Calu3 (cell line): ENCODE measurements around the gene TADA3. TPM values are rescaled to one million over a fixed set of nuclear protein-coding genes. Genes with fewer than 3 reads are reported as not detected.

Source experiments
- BruUV-seq: library from RNA; stranded (reverse); fragments of 400-500 nt; replicated peaks from 2 replicates; lab custom pipeline; 2021; lab: Mats Ljungman, UMichigan
- CTCF ChIA-PET: fragments of 300-600 bp; sonication (Branson Sonifier 250); formaldehyde crosslinking; loops from one replicate; lab custom pipeline; 2022; ENCODE audit warnings: antibody characterized with exemption; lab: Charles Lee
- DNase-seq: peaks from one replicate; pipeline ENCODE4 v3.0.0; 2022
- H3K27ac Mint-ChIP-seq: one replicate; pipeline ENCODE4 v1.8.0; 2022; ENCODE audit warnings: mixed read lengths; ENCODE audit not compliant: unreplicated experiment
- H3K27me3 Mint-ChIP-seq: one replicate; pipeline ENCODE4 v1.8.0; 2022; ENCODE audit warnings: mixed read lengths; ENCODE audit not compliant: unreplicated experiment
- H3K36me3 Mint-ChIP-seq: one replicate; pipeline ENCODE4 v1.8.0; 2022; ENCODE audit warnings: mild to moderate bottlenecking, moderate library complexity, mixed read lengths; ENCODE audit not compliant: insufficient read depth, unreplicated experiment
- H3K4me1 Mint-ChIP-seq: one replicate; pipeline ENCODE4 v1.8.0; 2022; ENCODE audit warnings: mild to moderate bottlenecking, low read depth, mixed read lengths; ENCODE audit not compliant: unreplicated experiment
- H3K4me3 Mint-ChIP-seq: one replicate; pipeline ENCODE4 v1.8.0; 2022; ENCODE audit warnings: mild to moderate bottlenecking, low read depth, moderate library complexity, mixed read lengths; ENCODE audit not compliant: unreplicated experiment
- H3K9me3 Mint-ChIP-seq: one replicate; pipeline ENCODE4 v1.8.0; 2022; ENCODE audit warnings: low read depth, mixed read lengths; ENCODE audit not compliant: unreplicated experiment
- intact Hi-C: fragments of 100-400 bp; cut with micrococcal nuclease; formaldehyde crosslinking; loops from one replicate; pipeline ENCODE4 v1.10.0; 2022; ENCODE audit not compliant: unreplicated experiment
- total RNA-seq: library from RNA; stranded (reverse); gene quantifications from 2 replicates; pipeline ENCODE4 v1.2.3, GENCODE V29; 2022
- TF ChIP-seq, protein P1 (sequence below): fragments of 200-600 bp; IDR thresholded peaks from one replicate; pipeline ENCODE4 v1.8.0; 2022; ENCODE audit warnings: antibody characterized with exemption; ENCODE audit not compliant: unreplicated experiment

The TADA3 gene
- total RNA-seq, 1 experiment from 2014 or later: 48.5 TPM

DNA sequence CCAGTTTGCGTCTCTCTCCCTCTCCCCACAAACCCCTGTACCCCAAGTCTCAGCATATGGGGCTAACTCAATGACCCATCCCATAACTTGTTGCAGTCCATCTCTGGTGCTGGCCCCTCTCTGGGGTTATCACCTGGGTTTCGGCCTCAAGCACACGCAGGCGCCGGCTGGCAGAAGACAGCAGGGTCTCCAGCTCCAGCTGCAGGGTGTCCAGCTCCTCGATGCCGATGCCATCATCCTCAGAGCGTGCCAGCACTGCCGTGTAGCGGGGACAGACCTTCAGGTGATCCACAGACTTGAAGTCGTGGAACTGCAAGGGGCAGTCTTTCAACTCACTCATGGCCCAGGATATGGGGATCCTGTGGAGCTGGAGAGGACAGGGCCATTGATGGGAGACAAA lies 1.1 kb downstream of the TADA3 start:
- Mint-ChIP-seq H3K9me3 (no peaks in the 10 kb centered on the region), H3K36me3 (peaks cover 68% of the 10 kb centered on the region), H3K27ac (no peak overlapping the region), H3K4me1 (peaks cover 27% of the 10 kb centered on the region), H3K4me3 (no peak overlapping the region), H3K27me3 (no peaks in the 10 kb centered on the region)
- CTCF ChIA-PET: no interaction called here
- TF ChIP-seq, protein P1, sequence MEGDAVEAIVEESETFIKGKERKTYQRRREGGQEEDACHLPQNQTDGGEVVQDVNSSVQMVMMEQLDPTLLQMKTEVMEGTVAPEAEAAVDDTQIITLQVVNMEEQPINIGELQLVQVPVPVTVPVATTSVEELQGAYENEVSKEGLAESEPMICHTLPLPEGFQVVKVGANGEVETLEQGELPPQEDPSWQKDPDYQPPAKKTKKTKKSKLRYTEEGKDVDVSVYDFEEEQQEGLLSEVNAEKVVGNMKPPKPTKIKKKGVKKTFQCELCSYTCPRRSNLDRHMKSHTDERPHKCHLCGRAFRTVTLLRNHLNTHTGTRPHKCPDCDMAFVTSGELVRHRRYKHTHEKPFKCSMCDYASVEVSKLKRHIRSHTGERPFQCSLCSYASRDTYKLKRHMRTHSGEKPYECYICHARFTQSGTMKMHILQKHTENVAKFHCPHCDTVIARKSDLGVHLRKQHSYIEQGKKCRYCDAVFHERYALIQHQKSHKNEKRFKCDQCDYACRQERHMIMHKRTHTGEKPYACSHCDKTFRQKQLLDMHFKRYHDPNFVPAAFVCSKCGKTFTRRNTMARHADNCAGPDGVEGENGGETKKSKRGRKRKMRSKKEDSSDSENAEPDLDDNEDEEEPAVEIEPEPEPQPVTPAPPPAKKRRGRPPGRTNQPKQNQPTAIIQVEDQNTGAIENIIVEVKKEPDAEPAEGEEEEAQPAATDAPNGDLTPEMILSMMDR: no peak
- no TSS peak for BruUV-seq
- intact Hi-C loops: loop anchor here (5.0 kb wide), 1 partner anchor 74 kb away; no protein-coding TSS in a partner anchor
- DNase-seq: no peak

DNA sequence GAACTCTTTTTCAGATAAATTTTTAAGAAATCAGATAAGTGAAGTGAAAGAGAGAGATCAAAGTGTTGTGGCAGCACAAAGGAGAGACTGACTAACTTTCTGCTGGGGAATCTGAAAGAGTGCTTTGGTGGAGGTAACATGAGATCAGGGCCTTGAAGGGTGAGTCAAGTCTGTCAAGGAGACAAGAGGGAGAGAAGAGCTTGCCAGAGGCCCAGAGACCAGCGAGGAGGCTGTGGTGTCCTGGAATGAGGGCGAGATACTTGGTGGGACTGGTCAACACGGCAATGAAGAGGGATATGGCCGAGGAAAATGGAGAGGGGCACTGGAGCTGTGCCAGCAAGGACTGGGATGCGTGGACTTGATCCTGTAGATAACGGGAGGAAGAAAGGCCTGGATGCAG lies 4.6 kb downstream of the TADA3 start:
- peaks cover 8% of the 10 kb centered on the region for H3K4me1 Mint-ChIP-seq
- BruUV-seq: no TSS peak
- peak overlapping the region; percentile 16 for H3K27ac Mint-ChIP-seq
- H3K36me3 Mint-ChIP-seq: peaks cover 47% of the 10 kb centered on the region
- CTCF ChIA-PET: no interaction called here
- TF ChIP-seq, protein P1: no peak
- H3K9me3 Mint-ChIP-seq: no peaks in the 10 kb centered on the region
- no peaks in the 10 kb centered on the region for H3K27me3 Mint-ChIP-seq
- intact Hi-C loops: no loop called here
- no peak for DNase-seq
- no peak overlapping the region for H3K4me3 Mint-ChIP-seq

DNA sequence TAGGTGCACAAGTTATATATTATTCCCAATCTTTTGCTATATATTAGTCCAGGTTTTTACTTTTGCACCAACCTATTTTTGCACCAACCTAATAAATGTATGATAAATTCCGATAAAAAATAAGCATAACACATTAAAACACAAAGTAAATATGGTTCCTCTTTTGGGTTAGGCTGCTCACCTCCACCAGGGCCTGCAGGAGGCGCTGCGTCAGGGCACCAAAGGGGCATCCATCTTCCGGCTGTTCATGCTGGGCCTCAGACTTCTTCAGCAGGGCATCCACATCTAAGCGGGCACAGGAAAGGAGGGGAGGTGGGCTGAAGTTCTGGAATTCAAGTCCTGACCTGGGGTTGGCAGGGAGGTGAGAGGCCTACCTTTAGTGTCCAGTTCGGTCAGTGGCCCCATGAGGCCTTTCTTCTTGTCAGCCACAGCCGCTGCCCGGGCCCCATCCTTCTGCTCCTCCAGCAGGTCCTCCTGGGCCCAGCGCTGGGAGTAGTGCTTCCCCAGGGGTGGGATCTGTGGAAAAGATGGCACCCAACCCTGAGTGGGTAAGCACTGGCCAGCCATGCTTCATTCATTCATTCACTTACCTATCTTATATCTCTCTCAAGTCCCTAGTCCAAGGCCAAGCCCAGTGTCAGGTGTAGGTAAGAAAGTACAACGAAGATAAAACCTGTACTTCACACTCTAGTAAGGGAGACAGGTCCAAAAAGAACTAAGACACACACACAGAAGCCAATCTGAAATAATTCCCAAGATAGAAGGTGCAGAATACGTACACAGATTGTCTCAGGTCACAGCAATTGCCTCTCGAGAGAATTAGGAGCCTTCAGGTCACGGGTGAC lies 5.2 kb downstream of the TADA3 start:
- Mint-ChIP-seq H3K9me3 (no peaks in the 10 kb centered on the region), H3K27me3 (no peaks in the 10 kb centered on the region), H3K4me1 (peaks cover 7% of the 10 kb centered on the region), H3K36me3 (peaks cover 47% of the 10 kb centered on the region), H3K4me3 (no peak overlapping the region), H3K27ac (peak overlapping the region; percentile 16)
- CTCF ChIA-PET: no interaction called here
- no TSS peak for BruUV-seq
- no peak for DNase-seq
- TF ChIP-seq, protein P1: peak; percentile 35
- intact Hi-C loops: no loop called here

DNA sequence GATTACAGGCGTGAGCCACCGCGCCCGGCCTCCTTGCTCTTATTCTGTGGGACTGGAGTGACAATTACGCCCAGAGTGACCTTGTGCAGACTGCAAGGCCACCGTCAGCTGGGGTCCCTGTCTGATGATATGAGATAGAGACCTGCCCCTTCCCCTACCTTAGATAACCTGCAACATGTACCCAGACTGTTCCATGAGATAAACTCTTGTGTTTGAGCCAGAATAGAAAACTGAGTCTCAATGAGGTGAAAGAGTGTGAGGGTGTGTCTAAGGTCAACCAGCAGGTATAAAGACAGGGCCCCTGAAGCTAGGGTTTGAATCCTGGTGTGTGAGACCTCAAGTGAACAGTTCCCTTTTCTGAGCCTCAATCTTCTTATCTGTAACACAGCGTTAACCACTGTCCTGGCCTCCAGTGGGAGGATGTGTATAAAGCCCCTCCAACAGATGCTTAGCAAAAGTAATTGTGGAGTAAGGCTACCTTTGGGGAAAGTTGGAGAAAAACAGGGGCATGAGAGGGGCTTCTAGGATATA lies 6.0 kb downstream of the TADA3 start:
- H3K4me3 Mint-ChIP-seq: no peak overlapping the region
- H3K27ac Mint-ChIP-seq: no peak overlapping the region
- H3K36me3 Mint-ChIP-seq: peaks cover 47% of the 10 kb centered on the region
- H3K27me3 Mint-ChIP-seq: no peaks in the 10 kb centered on the region
- DNase-seq: no peak
- CTCF ChIA-PET: no interaction called here
- TF ChIP-seq, protein P1: no peak
- intact Hi-C loops: no loop called here
- H3K9me3 Mint-ChIP-seq: no peaks in the 10 kb centered on the region
- H3K4me1 Mint-ChIP-seq: no peaks in the 10 kb centered on the region
- BruUV-seq: no TSS peak
